Stimulated activated CD8-positive, alpha-beta memory T cell treated with anti-CD3 and anti-CD28 coated beads, Interleukin-7, amount 100 ng/mL, for 24 hours (primary cell): Measurements from ENCODE around the gene AKAP13.

Experiments used
- DNase-seq: peaks from one replicate; pipeline ENCODE4 v3.0.0-alpha.2; 2020; ENCODE audit warnings: low read depth

AKAP13 gene

DNA sequence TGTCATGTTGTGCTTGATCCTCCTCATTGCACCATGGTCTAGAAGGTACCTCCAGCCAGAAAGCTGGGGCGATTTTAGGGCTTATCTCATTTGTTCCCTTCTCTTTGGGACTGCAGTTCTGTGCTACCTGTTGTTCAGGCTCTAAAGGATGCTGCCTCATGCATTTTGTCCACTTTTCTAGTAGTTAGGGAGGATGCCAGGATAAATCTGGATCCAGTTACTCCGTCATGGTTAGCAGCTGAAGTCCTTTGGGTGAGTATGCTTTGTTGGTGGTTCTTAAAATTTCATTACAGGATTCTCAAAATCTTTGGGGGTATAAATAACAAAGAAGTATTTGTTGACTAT is 8.9 kb downstream of the AKAP13 start:
- no peak for DNase-seq

DNA sequence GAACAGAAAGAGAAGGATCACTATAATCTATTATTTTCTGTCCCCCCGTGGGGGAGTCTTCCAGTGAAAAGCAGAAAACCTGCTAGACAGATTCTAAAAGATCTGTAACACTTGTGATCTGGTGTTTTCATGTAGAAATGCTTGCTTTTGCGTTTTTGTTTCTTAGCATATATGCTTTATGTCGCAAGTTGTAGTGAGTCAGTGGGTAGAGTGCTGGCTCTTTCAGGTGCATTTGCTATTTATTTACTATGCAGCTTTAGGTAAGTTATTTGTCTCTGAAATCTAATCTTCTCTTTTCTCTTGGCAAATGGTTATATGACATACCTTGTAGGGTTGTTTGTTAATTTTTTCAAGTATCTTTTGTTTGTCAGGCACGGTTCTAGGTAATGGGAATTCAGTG is 9.4 kb downstream of the AKAP13 start:
- DNase-seq: no peak

DNA sequence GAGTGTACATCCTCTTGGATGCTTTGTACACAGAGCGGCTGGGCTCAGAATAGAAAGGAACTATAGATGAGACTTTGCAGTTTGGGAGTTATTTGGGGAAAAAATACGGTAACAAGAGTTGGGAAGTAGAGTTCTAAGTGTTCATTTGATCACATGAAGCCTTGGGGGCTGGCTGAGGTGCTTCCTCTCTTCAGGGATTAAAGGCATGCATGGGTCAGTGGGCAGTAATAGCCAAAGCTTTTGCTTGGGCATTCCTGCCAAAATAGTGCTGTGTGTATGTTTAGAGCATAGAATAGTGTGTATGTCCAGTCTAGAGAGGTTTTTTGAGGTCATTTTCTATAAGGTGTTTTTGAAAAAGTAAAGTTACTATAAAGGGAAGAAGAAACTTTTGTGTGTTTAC is 12.8 kb downstream of the AKAP13 start:
- DNase-seq: no peak

DNA sequence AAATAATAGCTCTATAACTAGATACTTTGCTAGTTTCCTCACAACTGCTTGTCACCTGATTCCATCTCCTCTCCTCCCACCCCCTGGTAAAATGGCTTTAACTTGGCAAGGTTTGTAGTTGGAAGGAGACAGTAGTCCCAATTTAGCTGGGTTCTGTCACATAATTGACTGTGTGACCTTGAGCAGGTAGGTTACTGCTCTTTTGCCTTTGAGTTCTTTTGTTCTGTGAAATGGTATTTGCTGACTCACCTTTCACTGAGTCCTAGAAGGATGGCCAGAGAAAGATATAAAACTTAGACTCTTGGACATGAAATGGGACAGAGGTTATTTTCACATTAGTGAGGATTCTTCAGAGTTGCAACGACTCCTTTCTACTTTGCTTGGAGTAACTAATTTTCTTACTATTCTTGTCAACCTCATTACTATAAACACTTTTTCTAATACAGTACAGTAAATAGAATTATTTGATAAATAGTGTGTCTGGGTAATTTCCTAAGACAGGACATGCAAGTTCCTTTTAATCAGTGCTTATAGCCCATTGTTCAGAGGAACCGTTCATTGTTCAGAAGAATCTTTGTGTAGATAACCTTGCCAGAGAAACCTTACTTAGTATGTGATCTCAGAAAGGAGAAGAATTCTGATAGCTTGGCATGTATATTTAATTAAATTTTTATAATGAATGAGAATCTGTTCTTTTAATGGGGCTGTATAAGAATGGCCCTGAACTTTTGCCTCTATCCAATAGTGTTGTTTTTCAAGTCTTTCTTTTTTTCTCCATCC is 14.3 kb downstream of the AKAP13 start:
- DNase-seq: no peak

DNA sequence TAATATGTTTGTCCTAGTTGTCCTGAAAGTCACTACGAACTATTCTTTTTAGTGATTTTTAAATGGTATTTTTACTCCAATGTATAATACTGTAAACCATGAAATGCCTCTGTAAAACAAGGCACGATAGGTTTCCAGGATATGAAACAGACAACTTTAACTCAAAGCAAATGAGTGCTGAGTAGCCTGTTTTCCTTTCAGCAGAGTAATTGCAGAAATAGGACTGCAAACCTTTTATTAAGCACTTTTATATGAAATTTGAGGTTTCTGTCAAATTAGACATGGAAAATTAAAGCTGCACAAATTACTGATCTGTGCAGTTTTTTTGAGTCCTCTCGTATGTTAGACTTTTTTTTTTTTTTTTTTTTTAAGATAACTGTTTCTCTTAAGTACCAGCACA is 16.2 kb downstream of the AKAP13 start:
- no peak for DNase-seq

DNA sequence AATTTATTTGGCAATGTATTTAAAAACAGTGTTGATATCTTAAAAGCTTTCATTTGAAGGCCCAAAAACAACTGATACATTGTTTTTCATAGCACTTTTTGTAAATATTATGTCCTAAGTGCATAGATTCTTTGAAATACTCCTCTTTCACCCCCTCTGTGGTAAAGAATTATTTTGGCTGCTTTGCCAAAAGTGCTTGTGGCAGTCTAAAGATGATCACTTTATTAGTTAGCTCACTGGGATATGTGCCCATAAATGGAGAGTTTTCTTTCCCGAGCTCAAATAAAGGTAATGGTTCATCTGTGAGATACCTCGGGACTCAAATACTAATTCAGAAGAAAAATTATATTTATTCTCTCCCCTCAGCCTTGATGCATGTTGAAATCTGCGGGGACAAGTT is 16.7 kb downstream of the AKAP13 start:
- DNase-seq: no peak

DNA sequence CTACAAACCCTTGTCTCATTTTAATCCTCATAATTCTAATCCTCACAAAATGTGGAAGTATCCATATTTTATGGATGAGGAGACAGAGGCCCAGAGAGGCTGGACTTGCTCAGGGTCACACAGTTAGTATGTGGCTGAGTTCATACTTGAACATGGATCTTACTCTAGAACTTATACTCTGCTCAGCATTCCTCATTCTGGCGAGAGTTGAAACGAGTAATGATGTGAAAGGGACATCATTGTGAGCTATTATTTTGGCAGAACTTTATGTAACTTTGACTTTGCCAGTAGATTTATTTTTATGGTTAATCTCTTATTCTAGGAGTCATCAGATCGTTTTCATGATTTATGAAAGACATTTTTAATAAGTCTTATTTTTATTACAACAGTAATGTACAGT is 17.5 kb downstream of the AKAP13 start:
- no peak for DNase-seq

DNA sequence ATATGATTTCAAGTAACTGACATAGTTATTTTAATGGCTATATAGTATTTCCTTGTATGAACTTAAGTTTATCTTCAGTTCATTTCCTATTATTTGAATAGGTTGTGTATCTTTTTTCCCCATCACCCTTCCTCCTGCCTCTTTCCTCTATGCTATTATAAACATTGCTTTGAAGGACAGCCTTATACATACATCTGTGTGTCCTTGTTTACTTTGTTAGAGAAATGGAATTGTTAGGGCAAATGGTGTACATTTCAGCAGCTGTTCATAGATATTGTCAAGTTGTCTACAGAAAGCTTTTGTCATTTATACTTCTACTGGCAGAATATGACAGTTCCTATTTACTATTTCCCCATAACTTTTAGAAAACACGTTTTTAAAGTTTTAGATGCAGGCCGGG is 18.4 kb downstream of the AKAP13 start:
- no peak for DNase-seq

DNA sequence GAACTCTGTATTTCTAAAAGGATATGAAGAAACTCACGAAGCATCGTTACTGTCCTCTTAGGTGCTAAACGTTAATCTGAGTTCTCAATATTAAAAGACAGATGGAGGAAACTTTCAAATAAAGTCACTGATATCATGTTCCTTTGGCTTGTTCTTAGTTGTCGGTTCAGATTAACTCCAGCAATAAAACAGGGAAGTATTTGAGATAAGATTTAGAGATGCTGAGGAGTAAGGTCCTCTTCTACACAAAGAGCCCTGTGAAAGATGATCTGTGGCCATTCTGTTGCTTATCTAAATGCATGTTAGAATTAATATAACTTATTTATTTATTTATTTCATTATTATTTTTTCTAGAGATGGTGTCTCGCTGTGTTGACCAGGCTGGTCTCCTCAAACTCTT is 19.2 kb downstream of the AKAP13 start:
- no peak for DNase-seq

DNA sequence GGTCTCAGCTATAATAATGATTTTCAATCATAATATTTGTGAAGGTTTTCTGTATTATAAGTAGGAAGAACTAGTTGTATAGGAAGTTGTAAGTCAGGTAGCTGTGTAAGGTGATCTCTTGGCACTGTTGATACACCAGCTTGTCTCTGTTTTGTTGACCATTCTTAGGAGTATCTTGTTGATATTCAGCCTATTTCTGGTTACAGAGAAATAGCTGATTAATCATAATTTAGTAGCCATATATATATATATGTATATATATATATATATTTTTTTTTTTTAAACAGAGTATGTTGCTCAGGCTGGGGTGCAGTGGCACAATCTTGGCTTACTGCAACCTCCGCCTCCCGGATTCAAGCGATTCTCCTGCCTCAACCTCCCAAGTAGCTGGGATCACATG is 20.2 kb downstream of the AKAP13 start:
- no peak for DNase-seq

DNA sequence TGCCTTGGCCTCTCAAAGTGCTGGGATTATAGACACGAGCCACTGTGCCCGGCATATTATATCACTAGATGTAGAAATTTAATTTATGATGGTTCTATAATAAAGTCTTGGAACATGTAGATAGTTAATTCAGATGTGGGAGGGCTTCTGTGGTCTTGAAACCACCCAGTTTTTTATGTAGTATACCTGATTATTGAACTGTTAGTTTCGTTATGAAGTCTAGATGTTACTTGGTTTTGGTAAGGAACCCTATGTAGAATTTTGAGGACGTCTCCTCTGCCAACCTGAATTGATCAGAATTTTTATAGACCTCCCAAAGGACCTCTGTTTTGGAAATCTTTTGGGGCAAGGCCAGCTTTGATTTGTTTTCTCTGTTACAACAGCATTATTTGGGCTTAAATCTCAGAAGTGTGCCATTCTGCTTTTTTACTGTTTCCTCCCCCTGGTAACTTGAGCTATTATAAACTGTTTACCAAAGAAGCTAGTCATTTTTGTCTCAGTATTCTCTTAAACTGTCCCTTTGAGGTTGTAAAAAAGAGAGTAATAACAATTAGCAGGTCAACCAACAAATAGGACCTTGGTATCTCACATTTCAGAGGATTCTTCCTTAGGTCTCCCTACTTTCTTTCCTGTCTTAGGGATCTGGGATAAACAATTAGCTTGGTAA is 20.8 kb downstream of the AKAP13 start:
- no peak for DNase-seq

DNA sequence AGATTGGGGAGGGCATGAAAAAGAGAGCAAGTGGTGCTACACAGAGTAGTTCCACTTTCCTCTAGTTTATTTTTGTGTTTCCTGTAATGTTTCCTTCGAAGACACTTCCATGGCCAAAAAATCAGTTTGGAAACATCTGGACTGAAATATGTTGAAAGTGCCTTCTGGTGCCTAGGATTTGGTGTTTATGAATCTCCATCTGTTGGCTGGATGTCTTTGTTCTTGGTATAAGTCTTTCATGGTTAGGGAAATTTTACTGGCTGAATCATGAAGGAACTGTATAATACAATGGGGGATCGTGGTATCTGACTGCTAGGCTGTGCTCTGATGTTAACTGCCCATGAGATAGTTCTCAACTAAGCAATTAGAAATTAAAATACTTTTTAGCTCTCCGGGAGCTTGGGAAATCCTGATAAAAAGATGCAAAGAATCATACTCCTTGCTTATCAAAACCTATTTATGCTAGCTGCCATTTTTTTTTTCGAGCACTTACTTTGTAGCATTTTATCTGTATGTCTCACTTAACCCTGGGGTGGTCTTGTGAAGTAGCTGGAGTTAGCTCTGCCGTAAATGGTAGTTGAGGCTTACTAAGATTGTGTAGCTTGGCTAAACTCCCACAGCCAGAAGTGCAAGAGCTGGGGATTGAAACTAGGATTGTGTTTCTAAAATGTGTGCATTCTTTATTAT is 21.9 kb downstream of the AKAP13 start:
- no peak for DNase-seq

DNA sequence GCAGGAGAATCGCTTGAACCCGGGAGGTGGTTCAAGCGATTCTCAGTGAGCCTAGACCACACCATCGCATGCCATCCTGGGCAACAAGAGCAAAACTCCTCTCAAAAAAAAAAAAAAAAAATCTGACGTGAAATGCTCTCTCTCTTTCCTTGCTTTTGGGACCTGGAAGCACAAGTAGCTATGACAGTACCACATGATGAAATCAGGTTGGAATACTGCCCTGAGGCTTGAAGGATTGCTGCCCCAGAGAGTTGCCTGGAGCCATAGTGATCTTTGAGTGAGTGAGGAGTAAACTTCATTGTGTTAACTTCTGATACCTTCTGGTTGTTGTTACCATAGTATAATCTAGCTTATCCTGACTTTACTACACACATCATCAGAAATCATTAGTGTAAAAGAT is 23.3 kb downstream of the AKAP13 start:
- DNase-seq: no peak

DNA sequence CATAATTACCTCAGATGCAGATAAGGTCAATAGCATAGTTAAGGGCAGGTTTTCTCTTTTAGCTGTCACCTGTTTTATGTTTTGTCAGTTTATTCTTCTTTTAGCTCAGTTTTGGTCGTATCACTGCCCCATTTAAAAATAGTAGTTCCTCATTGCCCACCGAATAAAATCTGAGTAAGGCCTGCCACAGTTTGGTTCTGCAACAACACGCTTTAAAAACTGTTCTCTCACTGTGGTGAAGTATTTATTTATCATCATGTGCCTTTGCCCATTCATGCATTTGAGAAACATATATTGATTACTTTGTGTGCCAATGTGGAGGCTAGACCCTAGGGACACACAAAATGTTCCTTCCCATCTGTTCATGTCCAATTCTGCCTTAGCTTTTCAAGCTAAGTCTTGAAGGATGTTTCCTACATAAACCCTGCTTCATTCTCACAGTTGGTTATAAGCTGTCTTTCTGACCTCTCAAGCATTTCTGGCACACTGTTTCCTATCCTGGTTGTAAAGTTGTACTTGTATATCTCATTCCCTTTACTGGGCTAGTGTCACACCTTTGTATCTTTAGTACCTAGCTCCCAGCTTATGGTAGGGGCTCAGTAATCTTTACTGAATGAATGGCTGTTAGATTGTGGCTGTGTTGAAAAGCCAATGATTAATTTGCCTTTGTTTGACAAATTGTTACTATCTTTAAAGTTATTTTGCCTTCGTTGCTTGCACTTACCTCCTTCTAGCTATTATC is 23.9 kb downstream of the AKAP13 start:
- no peak for DNase-seq

DNA sequence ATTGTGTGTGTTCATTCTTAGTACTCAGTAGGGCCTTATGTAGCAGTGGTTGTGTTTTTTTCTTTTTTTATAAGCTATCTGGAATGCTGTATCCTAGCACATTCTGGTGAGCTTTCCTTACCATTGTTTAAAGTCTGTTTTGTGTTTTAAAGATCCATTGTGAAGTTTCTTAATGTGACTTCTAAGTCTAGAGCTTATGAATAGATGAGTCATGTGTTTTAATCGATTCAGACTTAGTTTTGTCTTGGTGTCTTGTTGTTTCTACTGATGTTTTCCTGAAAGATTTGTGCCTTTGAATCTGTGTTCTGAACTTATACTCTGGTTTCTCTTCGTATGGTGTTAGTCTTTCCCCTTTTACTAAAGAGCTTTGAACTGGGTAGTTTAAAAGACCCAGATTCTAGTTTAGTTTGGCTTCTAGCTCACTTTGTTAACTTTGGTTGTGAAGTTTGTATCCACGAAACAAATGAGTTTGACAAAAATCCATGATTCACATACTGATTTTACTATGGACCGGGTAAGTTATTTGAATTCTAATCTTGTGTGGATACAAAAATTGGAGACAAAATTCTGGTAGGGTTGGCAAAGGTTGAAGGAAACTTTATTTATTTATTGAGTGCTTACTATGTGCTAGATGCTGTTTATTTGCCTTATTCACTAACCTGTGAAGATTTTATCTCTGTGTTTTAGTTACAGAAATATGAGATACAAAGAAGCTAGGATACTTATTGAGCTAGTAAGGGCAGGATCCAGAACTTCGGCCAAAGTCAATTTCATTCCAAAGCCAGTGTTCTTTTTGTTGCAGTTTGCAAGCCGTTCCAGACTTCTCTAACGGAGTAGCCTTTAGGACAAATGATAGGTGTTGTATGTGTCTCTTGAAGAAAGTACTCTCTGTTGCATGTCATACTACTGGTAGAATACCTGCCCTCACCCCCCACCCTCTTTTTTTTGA is 24.8 kb downstream of the AKAP13 start:
- no peak for DNase-seq

DNA sequence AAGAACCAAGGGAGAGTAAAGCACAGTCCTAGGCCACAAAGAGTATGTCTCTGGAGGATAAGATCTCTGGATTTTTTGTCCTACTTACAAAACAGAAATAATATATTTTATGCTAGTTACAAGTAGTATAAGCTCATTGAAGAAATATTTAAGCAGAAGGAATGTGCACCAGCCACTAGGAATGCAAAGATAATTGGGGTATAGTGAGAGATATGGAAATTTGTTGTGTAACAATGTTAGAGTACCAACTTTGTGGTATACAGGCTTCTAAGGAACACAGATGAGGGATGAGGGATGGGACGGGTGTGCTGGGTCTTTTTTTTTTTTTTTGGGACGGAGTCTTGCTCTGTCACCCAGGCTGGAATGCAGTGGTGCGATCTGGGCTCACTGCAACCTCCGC is 26.5 kb downstream of the AKAP13 start:
- no peak for DNase-seq

DNA sequence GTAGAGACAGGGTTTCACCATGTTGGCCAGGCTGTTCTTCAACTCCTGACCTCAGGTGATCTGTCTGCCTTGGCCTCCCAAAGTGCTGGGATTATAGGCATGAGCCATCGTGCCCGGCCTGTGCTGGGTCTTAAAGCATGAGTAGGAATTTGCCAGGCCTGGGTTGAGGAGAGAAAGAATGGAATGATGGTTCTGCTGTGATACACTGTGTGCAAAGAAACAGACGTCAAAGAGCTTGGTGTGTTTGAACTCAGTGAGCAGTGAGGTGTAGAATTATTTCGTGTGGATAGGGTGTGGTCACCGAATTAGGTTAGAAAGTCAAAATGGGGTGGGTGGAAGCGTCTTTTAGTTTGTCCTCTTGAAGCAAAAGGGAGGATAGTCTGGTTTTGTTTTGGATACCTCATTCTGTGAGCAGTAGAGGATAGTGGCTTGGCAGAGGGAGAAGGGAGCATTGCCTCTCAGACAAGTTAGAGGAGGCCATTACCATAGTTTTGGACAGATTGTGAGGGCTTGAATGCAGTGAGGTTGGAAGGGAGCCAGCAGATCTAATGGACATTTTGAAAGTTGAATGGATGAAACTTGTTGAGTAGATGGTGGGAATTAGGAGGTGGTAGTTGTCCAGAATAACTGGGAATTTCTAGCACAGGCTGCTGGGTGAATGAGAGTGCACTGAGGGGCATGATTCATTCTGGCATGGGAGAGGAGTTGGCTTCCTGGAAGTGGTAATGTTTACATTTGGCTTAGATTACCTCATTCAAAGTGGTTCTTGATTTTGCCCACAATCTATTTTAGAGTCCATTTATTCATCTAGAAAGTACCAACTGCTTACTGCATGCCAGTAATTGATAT is 27.2 kb downstream of the AKAP13 start:
- DNase-seq: no peak

DNA sequence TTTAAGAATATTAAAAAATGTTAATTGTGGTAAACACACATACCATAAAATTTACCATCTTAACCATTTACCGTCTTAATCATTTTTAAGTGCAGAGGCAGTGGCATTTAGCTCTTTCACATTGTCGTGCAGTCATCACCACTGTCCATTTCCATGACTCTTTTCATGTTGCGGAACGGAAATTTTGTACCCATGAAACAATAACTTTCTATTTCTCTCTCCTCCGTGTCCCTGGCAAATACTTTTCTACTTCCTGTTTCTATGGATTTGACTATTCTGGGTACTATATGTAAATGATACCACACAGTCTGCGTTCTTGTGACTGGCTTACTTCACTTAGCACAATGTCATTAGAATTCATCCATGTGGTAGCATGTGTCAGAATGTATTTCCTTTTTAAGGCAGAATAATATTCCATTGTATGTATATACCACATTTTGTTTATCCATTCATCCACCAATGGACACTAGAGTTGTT is 27.9 kb downstream of the AKAP13 start:
- no peak for DNase-seq

DNA sequence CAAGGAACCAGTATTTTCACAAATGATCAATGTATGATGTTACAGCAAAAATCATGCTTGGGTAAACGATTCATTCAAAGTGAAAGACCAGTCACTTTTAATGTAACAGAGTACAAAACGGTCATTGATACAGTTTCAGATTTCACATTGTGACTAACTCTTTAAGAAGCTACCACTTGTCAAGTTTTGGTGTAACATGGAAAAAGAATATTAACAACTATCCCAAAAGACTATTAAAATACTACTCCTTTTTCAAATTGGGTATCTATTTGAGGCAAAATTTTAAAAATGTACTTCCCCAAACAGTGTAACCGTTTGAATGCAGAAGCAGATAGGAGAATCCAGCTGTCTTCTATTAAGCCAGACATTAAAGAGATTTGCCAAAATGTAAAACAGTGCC is 31.7 kb downstream of the AKAP13 start:
- DNase-seq: no peak
